HG03159 (cell line): ENCODE results near the gene FEM1C.

Experiments
- ATAC-seq: cut with Tn5 transposase; IDR thresholded peaks from one replicate; pipeline ENCODE4 v1.9.1; 2021; ENCODE audit warnings: mild to moderate bottlenecking, moderate library complexity; ENCODE audit not compliant: unreplicated experiment

FEM1C gene

GRCh38 chr5:115544436-115545350 lies at the start of gene FEM1C:
TSS of gene FEM1C (minus strand) at chr5:115544775. CDS start at chr5:115543493, 1,282 bp downstream.
- peak; percentile 96 for ATAC-seq

GRCh38 chr5:115589043-115589442 lies 44.5 kb upstream of the FEM1C start:
- ATAC-seq = no peak

GRCh38 chr5:115588640-115589039 lies 44.1 kb upstream of the FEM1C start:
- no peak for ATAC-seq

GRCh38 chr5:115586525-115587146 lies 42.1 kb upstream of the FEM1C start:
- ATAC-seq = no peak

GRCh38 chr5:115585265-115585664 lies 40.7 kb upstream of the FEM1C start:
- ATAC-seq = no peak

- ATAC-seq = no peak
Measured at GRCh38 chr5:115584501-115584900, 39.9 kb upstream of the FEM1C start.

- no peak for ATAC-seq
Measured at GRCh38 chr5:115583474-115583873, 38.9 kb upstream of the FEM1C start.

- ATAC-seq = no peak
Measured at GRCh38 chr5:115580941-115581340, 36.4 kb upstream of the FEM1C start.

GRCh38 chr5:115579747-115580173 lies 35.2 kb upstream of the FEM1C start:
- ATAC-seq = peak; percentile 56

GRCh38 chr5:115579216-115579615 lies 34.6 kb upstream of the FEM1C start:
- no peak for ATAC-seq

GRCh38 chr5:115578657-115579056 lies 34.1 kb upstream of the FEM1C start:
- ATAC-seq = peak; percentile 72

- ATAC-seq = no peak
Measured at GRCh38 chr5:115577741-115578140, 33.2 kb upstream of the FEM1C start.

- no peak for ATAC-seq
Measured at GRCh38 chr5:115577329-115577728, 32.8 kb upstream of the FEM1C start.

GRCh38 chr5:115575167-115576070 lies 30.8 kb upstream of the FEM1C start:
- ATAC-seq = no peak

- ATAC-seq = no peak
Measured at GRCh38 chr5:115573133-115573532, 28.6 kb upstream of the FEM1C start.

GRCh38 chr5:115571441-115571878 lies 26.9 kb upstream of the FEM1C start:
- no peak for ATAC-seq

- no peak for ATAC-seq
Measured at GRCh38 chr5:115568668-115569067, 24.1 kb upstream of the FEM1C start.

GRCh38 chr5:115565233-115565632 lies 20.7 kb upstream of the FEM1C start:
- no peak for ATAC-seq

- no peak for ATAC-seq
Measured at GRCh38 chr5:115561176-115561575, 16.6 kb upstream of the FEM1C start.

GRCh38 chr5:115559524-115559923 lies 14.9 kb upstream of the FEM1C start:
- no peak for ATAC-seq

- no peak for ATAC-seq
Measured at GRCh38 chr5:115558388-115558956, 13.9 kb upstream of the FEM1C start.
